ENCODE measurements around the gene ELAVL4. TPM values are rescaled to one million over a fixed set of nuclear protein-coding genes. Genes with fewer than 3 reads are reported as not detected.

Gene ELAVL4
- total RNA-seq, 2 donors from 2014 or later, result 0.28 to 1.4 TPM

- Histone ChIP-seq H3K9me3 (no peaks in the 10 kb centered on the region), H3K36me3 (no peaks in the 10 kb centered on the region), H3K4me3 (no peak overlapping the region), H3K27me3 (no peaks in the 10 kb centered on the region), H3K4me1 (no peaks in the 10 kb centered on the region), H3K27ac (no peak overlapping the region)
- TF ChIP-seq CTCF (IDR thresholded peaks at IDR 0.05), result no peak
- no peak for DNase-seq (ENCODE audit: low spot score)
Measured at GRCh38 chr1:50213505-50213904, 104.8 kb downstream of the ELAVL4 start.

GRCh38 chr1:50214717-50215116 is 106.0 kb downstream of the ELAVL4 start:
- Histone ChIP-seq H3K27me3 (no peaks in the 10 kb centered on the region), H3K27ac (no peak overlapping the region), H3K4me1 (no peaks in the 10 kb centered on the region), H3K9me3 (no peaks in the 10 kb centered on the region), H3K36me3 (no peaks in the 10 kb centered on the region), H3K4me3 (no peak overlapping the region)
- DNase-seq (ENCODE audit: low spot score), result no peak
- TF ChIP-seq CTCF (IDR thresholded peaks at IDR 0.05), result no peak

- DNase-seq (ENCODE audit: low spot score), result no peak
- H3K36me3 ChIP-seq, result no peaks in the 10 kb centered on the region
- H3K27me3 ChIP-seq, result no peaks in the 10 kb centered on the region
- no peaks in the 10 kb centered on the region for H3K9me3 ChIP-seq
- H3K4me3 ChIP-seq, result no peak overlapping the region
- no peak overlapping the region for H3K27ac ChIP-seq
- no peaks in the 10 kb centered on the region for H3K4me1 ChIP-seq
- TF ChIP-seq CTCF (IDR thresholded peaks at IDR 0.05), result no peak
Measured at GRCh38 chr1:50218344-50219120, 109.8 kb downstream of the ELAVL4 start.

GRCh38 chr1:50228871-50229384 is 120.2 kb downstream of the ELAVL4 start:
- H3K27me3 ChIP-seq, result no peaks in the 10 kb centered on the region
- no peak overlapping the region for H3K27ac ChIP-seq
- no peak for DNase-seq (ENCODE audit: low spot score)
- H3K9me3 ChIP-seq, result peaks cover 0 to 12% of the 10 kb centered on the region in 2 donors
- no peaks in the 10 kb centered on the region for H3K36me3 ChIP-seq
- no peak for TF ChIP-seq CTCF (IDR thresholded peaks at IDR 0.05)
- H3K4me1 ChIP-seq, result no peaks in the 10 kb centered on the region
- no peak overlapping the region for H3K4me3 ChIP-seq

GRCh38 chr1:50231209-50231608 is 122.5 kb downstream of the ELAVL4 start:
- no peaks in the 10 kb centered on the region for H3K9me3 ChIP-seq
- no peaks in the 10 kb centered on the region for H3K36me3 ChIP-seq
- no peak for DNase-seq (ENCODE audit: low spot score)
- no peak overlapping the region for H3K4me3 ChIP-seq
- no peak for TF ChIP-seq CTCF (IDR thresholded peaks at IDR 0.05)
- no peak overlapping the region for H3K27ac ChIP-seq
- H3K4me1 ChIP-seq, result no peaks in the 10 kb centered on the region
- no peaks in the 10 kb centered on the region for H3K27me3 ChIP-seq
